SKM-1 treated with dmso at 0.1 percent for 144 hours (cell line): ENCODE results near the gene IKBKG.
A peak's percentile ranks its signal among the peaks of the same experiment; 100 is the strongest.
"Not testable (repeated sequence)": the region's sequence is repeated elsewhere in the genome, so short reads cannot be mapped to it uniquely, and the experiment has no call there.

Experiments
- DNase-seq: peaks from one replicate; lab custom pipeline; 2025; ENCODE audit not compliant: unreplicated experiment; lab: John Stamatoyannopoulos, UW

Gene IKBKG

GRCh38 chrX:154547245-154548027 is at the start of gene IKBKG:
TSS of gene IKBKG (plus strand) at chrX:154547620. CDS start at chrX:154552003, 4,383 bp downstream.
- peak; percentile 69 for DNase-seq

DNA sequence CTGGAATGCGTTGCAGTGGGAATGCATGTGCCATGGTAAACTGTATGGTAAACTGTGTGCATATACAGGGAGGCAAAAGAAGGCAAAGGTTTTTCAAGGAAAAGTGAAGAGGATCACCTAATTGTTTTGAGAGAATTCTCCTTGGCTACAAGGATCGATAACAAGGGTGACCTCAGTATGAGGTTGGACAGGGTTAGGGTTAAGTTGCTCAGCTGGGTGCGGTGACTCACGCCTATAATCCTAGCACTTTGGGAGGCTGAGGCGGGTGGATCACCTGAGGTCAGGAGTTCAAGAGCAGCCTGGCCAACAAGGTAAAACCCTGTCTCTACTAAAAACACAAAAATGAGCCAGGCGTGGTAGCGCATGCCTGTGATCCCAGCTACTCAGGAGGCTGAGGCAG is 46.0 kb upstream of the IKBKG start:
- not testable (repeated sequence) for DNase-seq

DNA sequence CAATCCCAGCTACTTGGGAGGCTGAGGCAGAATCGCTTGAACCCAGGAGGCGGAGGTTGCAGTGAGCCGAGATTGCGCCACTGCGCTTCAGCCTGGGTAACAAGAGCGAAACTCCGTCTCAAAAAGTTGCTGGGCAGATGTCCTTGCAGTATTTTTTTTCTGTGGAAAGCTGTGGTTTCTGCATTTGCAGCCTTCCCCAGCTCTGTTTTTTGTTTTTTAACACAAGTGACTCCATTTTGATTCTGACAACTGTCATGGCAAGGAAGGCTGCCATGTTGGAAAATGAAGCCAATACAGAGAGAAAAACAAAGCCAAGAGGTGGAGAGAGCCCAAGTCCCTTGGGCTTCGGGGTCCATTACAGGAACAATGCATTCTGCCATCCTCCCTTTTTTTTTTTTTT is 45.3 kb upstream of the IKBKG start:
- no peak for DNase-seq

DNA sequence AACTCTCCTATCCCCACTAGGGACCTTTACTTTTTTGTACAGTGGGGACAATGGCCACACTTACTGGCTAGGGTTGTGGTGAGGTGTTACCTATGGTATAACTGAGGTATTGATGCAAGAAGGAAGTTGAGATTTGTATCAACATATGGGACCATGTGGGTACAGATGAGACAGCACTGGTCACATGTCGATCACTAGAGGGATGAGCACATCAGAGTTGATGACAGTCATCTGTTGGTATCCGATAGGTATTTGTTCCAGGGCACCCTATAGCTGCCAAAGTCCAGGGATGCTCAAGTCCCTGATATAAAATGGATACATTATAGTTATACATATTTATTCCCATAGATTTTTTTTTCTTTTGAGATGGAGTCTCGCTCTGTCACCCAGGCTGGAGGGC is 44.4 kb upstream of the IKBKG start:
- no peak for DNase-seq

GRCh38 chrX:154505734-154506133 is 41.7 kb upstream of the IKBKG start:
- no peak for DNase-seq

DNA sequence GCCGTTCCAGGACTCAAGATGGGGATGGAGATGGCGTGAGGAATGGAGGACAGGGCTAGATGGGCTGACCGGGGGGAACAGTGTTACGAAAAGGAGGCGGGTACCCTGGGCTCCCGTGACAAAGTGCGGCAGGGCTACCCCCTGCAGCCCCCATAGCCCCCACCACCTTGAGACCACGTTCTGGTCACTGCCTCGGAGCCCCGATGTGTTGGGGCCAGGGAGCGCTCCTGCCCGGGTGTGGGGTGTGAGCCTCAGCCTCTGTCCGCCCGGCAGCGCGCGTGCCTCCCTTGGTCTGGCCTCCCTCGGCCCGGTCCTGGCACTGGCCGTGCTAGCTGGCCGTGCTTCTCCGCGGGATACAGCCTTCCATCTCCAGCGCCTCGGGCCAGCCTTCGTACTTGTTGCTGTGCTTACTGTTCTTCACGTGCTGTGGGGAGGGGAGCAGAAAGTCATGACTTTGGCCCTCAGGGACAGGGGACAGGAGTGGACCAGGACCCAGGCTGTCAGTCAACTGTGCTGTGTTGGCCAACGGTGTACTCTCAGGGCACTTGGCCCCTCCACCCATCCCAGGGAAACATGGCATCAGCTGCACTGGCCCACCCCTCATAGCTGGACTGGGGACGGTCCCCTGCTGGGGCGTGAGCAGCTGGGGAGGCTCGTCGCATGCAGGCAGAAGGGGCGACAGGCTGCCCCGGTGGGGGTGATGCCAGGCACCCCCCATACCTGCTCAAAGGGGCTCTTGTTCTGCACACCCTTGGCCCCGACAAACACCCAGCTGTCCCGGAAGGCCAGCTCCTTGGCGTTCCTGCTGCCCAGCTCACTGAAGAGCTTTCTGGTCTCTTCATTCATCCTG is 40.7 kb upstream of the IKBKG start:
- no peak for DNase-seq

DNA sequence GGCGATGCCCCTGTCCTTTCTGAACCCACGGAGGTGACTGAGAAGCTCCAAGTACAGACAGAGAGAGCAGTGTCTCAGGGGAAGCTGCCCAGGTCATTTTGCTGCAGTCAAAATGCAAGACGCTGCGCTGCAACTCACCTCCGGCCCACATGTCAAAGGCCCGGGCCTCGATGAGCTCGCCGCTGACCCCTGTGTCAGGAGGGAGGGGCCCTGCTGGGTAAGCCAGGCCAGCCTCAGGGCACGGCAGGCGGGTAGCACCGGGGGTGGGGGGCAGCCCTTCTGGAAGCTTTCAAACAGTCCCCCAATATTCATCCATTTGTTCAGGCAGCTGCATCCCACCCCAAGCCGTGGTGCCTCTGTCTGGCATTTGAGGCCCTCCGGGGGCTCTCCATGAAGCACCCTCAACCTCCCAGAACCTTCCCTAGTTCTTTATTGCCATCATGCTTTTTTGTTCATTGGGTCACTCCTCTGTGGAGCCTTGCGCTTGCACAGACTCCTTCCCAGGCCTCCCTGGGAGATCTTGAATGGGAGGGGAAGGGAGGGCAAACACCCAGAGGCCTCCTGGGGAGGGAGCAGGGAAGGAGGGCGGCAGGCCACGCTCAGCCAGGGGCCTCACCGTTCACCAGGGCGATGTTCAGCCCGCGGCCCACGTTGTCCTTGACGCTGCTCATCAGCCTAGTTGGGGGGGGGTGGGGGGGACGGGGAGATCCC is 39.6 kb upstream of the IKBKG start:
- DNase-seq: no peak

DNA sequence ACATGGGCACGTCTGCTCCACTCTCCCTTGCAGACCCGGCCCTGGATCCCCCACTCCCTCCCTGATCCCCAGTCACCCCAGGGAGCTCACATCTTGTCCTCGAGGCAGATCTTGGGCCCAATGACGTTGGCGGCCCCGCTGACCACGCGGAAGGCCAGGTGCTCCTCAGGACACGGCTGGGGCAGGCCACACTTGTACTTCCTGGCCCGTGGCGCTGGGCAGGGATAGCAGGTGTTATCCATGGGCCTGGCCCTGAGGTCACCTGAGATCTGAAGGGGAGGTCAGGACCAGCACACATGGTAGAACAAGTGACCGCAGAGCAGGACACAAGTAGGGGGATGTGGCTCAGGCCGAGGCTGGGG is 39.1 kb upstream of the IKBKG start:
- DNase-seq: no peak

DNA sequence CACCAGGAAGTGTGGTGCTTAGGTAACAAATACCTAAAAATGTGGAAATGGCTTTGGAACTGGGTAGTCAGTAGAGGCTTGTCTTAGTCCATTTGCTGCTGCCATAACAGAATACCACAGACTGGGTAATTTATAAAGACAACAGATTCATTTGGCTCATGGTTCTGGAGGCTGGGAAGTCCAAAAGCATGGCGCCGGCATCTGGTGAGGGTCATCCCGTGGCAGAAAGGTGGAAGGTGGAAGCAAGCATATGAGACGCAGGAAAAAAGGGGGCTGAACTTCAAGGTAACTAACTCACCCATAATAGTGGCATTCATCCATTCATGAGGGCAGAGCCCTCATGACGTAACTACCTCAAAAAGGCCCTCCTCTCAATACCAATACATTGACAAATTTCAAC is 38.0 kb upstream of the IKBKG start:
- no peak for DNase-seq

- no peak for DNase-seq
These were observed 35.7 kb upstream of the IKBKG start for GRCh38 chrX:154511761-154512160.

DNA sequence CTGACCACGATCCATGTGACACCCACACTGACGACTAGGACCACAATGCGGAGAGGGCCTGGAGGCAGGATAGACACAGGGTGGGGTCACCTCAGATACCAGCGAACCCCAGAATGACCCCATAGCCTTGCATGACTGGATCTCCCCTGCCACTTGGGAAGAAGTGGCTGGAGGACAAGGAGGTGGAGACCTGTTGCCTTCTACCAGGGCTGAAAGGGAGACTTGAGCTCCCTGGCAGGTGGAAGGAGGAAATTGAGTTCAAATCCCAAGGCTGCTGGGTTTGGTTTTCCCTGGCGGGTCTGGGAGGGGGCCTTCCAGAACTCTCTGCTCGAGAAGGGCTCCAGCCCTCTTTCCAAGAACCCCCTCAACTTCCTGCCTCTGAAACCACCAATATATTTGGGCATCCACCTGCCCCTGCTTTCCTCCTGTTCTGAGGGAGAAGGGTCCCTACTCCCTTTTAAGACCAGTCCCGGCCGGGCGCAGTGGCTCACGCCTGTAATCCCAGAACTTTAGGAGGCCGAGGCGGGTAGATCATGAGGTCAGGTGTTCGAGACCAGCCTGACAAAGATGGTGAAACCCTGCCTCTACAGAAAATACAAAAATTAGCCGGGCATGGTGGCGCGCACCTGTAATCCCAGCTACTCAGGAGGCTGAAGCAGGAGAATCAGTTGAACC is 34.4 kb upstream of the IKBKG start:
- DNase-seq: no peak

DNA sequence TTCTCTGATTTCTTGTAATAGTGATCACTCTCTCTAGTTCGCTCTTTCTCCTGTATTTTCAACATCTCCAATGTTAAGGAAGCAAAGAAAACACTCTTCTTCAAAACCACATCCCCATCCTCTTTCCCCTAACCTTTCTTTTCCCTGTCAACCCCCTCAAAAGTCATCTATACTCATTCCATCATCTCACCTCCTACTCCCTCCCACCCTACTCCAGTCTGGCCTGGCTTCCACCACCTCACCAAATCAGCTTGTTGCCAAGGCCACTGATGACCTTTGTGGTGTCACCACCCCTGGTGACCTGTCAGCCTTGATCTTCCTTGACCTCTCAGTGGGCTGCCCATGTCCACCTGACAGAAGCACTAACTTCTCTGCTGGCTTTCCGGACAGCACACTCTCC is 33.7 kb upstream of the IKBKG start:
- no peak for DNase-seq

DNA sequence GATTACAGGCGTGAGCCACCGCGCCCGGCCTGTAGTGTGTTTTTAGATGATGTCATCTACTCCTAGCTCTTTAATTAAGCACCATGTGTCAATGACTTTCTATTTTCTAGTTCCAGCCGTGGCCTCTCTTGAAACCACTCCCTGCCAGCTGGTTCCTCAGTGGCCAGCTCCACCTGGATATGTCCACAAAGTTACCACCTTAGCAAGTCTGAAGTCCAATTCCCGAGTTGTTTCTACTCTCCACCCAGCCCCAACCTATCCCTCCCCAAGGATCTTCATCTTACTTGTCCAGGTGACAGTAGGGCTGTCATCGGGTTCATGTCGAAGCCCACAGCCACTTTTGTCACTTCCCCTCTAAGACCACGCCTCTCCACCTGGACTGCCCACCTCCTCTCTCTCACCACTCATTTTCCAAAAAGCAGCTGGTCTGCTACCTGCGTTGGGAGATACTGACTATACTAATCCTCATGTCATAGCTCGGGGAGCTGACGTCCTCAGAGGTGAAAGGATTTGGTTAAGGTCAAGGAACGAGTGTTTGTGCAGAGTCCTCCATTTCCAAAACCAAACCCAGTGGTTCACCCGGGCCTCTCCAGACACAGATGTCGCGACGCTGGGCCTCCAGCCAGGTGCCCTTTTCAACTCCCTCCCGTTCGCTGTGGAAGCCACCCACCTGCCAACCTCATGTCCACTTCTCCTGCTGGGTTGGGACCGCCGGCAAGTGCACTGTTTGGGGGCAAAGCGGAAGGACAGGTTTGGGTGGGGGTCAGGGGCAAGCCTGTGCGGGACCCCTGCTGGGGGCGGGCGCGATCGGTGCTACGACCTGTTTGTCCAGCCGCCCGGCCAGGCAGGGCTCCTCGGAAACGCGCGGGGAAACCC is 32.1 kb upstream of the IKBKG start:
- no peak for DNase-seq

DNA sequence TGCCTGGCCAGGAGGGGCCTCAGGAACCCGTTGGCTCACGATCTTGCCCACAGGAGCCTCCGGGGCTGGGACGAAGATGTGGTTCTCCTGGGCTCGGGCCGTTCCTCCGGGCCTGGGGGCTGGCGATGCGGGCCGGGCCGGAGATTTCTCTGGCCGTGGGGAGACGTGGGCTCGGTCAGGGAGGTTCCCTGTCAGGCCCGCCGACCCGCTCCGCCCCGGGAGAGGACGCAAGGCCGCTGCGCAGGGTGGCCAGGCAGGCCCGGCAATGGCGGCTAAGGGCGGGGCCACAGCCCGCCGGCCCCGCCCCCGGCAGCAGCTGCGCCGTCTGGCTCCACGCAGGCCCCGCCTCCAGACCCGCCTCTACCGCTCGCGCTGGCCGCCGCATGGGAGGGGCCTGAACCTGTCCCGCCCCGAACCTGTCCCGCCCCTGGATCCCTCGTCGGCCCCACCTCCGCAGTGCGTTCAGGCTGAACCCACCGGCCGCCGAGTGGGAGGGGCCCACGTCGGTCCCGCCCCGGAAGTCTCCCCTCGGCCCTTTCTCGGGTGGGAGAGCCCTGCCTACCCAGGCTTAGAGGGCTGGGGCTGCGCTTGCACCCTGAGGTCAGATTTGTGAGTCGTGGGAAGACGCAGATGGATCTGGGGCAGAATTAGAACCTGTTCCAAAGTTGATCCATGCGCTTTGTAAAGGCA is 31.3 kb upstream of the IKBKG start, which contains the start of gene FAM3A:
FAM3A (minus strand) TSS at position 267 of the 690 bp plus-strand sequence. CDS start 460 bp downstream, outside the sequence.
- DNase-seq: peak; percentile 72

GRCh38 chrX:154516656-154517100 is 30.7 kb upstream of the IKBKG start:
- DNase-seq: no peak

DNA sequence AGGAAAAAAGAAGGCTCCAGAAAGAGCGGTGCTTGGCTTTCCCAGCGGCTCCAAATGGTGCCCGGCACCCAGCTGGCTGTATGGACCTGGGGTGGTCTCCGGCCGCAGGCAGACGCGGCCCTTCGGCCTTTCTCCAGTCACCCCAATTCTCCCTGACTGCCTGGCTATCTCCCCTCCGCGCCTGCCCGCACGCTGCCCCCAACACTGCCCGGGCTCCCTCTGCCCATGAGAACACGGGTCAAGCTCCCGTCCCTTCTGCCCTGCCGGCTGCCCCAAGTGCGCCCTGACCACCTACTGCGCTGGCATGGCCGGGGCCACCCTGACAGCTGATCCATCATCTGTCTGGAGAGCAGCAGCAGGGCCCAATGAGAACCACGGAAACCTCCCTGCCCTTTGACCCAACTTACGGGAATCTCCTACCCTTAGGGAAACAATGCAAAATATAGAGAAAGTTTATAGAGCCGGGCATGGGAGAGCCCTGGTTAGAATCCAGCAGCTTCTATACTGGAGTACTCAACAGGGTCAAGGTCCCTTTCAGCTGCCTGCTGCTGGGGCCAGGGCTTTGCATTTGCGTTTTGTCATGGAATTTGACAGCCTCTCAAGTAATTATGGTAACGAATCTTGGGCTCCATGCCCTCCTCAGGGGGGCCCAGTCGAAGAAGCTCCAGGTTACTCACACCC is 30.2 kb upstream of the IKBKG start:
- DNase-seq: no peak

DNA sequence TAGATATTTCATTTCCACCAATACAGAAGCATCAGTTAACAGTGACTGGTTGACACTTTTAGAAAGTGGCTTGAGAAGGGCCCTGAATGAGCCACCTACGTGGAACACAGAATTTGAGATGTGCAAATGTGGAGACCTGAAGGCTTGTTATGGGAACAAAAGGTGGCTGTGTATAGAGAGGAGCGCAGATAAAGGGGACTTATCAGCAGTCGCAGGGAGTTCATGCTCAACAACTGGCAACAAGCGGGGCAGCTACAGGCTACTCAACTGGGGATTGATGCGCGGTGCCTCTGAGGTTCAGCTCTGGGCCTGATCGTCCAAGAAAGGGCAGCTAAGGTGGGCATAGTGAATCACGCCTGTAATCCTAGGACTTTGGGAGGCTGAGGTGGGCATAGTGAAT is 28.0 kb upstream of the IKBKG start:
- DNase-seq: no peak

GRCh38 chrX:154525606-154526490 is 21.6 kb upstream of the IKBKG start:
- DNase-seq: no peak
